ENCODE measurements around the gene AVP.

The AVP gene

DNA sequence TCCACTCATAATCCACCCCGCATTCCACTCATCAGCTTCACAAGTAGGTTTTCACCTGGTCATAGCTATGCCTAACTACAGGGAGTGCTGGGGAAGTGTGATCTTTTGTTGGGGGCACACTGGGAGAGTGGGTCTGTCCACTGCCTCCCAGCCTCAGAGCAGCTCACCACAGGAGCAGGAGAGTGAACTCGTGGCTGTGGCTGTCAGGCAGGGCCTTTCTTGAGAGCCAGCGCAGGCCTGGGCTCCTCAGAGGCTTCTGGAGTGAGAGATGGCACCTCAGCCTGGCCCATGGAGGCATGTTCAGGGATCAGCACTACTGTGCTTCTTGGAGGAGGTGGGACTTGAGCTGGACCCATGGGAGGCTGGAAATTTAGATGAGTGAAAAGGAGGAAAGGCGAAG, 45.1 kb downstream of the AVP start:
- TF ChIP-seq, protein P1, sequence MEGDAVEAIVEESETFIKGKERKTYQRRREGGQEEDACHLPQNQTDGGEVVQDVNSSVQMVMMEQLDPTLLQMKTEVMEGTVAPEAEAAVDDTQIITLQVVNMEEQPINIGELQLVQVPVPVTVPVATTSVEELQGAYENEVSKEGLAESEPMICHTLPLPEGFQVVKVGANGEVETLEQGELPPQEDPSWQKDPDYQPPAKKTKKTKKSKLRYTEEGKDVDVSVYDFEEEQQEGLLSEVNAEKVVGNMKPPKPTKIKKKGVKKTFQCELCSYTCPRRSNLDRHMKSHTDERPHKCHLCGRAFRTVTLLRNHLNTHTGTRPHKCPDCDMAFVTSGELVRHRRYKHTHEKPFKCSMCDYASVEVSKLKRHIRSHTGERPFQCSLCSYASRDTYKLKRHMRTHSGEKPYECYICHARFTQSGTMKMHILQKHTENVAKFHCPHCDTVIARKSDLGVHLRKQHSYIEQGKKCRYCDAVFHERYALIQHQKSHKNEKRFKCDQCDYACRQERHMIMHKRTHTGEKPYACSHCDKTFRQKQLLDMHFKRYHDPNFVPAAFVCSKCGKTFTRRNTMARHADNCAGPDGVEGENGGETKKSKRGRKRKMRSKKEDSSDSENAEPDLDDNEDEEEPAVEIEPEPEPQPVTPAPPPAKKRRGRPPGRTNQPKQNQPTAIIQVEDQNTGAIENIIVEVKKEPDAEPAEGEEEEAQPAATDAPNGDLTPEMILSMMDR (IDR thresholded peaks at IDR 0.05; ENCODE audit: borderline replicate concordance, insufficient read depth, low read depth, low read length): no peak
- no peak overlapping the region for H3K4me3 ChIP-seq (ENCODE audit: low read depth, low read length)

DNA sequence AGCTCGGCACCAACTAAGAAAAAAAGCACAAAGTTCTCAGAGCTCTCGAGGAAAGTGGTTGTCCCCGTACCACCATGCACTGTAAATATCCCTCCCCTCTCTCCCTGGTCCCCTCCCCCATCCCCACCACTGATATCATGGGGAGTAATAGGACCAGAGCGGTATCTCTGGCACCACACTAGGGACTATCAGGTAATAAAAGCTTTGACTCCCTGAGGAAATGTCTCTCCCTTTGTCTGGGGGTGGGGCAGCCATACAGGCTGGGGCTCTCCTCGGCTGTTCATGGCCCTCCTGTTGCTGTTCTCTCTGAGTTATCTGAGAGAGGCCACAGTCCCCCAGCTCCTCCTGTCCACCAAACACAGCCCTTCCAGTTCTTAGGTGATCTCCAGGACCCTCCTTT, 46.1 kb downstream of the AVP start:
- H3K4me3 ChIP-seq (ENCODE audit: low read depth, low read length): no peak overlapping the region
- TF ChIP-seq, protein P1 (IDR thresholded peaks at IDR 0.05; ENCODE audit: borderline replicate concordance, insufficient read depth, low read depth, low read length): no peak

DNA sequence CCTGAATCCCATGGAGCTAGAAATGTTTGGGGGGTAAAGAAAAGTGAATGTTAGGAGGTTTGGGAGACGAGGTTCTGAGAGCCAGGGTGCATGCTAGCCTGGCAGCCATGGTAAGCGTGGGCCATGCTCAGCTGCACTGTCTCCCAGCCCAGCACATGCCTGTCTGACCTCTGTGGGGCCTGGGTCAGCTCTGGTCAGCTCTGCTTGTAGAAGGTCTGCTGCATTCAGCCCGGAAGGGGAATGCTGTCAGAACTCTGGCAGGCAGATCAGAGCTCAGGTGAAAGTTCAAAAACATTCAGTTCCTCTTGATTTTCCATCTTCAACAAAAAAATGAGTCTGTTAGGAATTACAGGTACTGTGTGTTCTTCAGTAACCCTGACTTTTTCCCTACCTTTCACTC, 46.9 kb downstream of the AVP start:
- no peak overlapping the region for H3K4me3 ChIP-seq (ENCODE audit: low read depth, low read length)
- TF ChIP-seq, protein P1 (IDR thresholded peaks at IDR 0.05; ENCODE audit: borderline replicate concordance, insufficient read depth, low read depth, low read length): no peak

DNA sequence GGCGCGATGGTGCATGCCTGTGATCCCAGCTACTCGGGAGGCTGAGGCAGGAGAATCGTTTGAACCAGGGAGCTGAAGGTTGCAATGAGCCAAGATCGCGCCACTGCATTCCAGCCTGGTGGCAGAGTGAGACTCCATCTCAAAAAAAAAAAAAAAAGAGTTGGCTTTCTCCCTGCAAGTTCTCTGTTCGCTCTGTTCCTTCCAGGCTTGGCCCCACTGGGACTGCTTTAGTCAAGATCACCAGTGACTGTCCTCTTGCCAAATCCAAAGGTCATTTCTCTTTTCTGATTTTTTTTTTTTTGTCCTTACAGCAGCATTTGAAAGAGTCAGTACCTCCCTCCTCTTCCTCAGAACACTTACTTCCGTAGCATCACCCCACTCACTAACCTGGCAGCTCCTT, 51.9 kb downstream of the AVP start:
- TF ChIP-seq, protein P1 (IDR thresholded peaks at IDR 0.05; ENCODE audit: borderline replicate concordance, insufficient read depth, low read depth, low read length): no peak
- no peak overlapping the region for H3K4me3 ChIP-seq (ENCODE audit: low read depth, low read length)

Measured in GM12875 (cell line).